Measurements from ENCODE around the gene ISCU. TPM values are rescaled to one million over a fixed set of nuclear protein-coding genes. Genes with fewer than 3 reads are reported as not detected.

The ISCU gene
- total and polyA plus RNA-seq, 2 of the 8 experiments (the other 6 are each of a cell fraction or from before 2014, with no cell fraction given): 72.1 to 78.1 TPM

- H3K9me3 ChIP-seq (ENCODE audit: insufficient read depth in 2 of 2, low read depth in 1 of 2, low read length in 1 of 2): no peaks in the 10 kb centered on the region
- 0 out of 2 replicates have a peak overlapping the region, but pooled peaks have one; percentile 28 for H2AK5ac ChIP-seq (ENCODE audit: low read depth, low read length)
- CTCF ChIA-PET (ENCODE audit: partially characterized antibody): interaction anchor here (0.6 to 22.5 kb wide), 9 partner anchors 11 to 305 kb away, joined by 3 to 523 read pairs (median 4); partner anchors contain the start of genes ISCU and SART3
- H2BK12ac ChIP-seq (ENCODE audit: low read depth, low read length): no peak overlapping the region
- no peaks in the 10 kb centered on the region for H3K27me3 ChIP-seq (replicated peaks in 1 of 4; ENCODE audit: control insufficient read depth in 3 of 4, extremely low read depth in 1 of 4, insufficient read depth in 3 of 4, low read length in 3 of 4)
- no peak overlapping the region for H3K18ac ChIP-seq (ENCODE audit: extremely low read depth, low read length)
- H2BK20ac ChIP-seq (ENCODE audit: low read length): no peak overlapping the region
- 65% methylated on average over 14 of the region's 14 CpGs; no CpG with 5 or more reads in 1 of the 2 experiments for WGBS, 2 experiments (ENCODE audit: extremely low coverage in 1 of 2, insufficient coverage in 1 of 2, insufficient read length in 1 of 2, insufficient replicate concordance in 2 of 2, low coverage in 1 of 2, low lambda C conversion rate in 2 of 2, missing lambda C conversion rate in 1 of 2)
- H3K79me2 ChIP-seq (ENCODE audit: control insufficient read depth in 1 of 2, insufficient read depth in 2 of 2, low read length in 2 of 2): no peaks in the 10 kb centered on the region
- no peak overlapping the region for H4K91ac ChIP-seq (replicated peaks; ENCODE audit: insufficient read length, low read length)
- H4K20me1 ChIP-seq (replicated peaks in 1 of 2; ENCODE audit: control insufficient read depth in 1 of 2, insufficient read depth in 2 of 2, low read length in 2 of 2): no peaks in the 10 kb centered on the region
- peaks cover 0 to 3% (median 0%) of the 10 kb centered on the region in 4 experiments; a peak in 2 of 7 replicates for H3K4me1 ChIP-seq (replicated peaks in 1 of 4; ENCODE audit: control insufficient read depth in 3 of 4, insufficient read depth in 4 of 4, low read length in 3 of 4)
- peak overlapping the region; percentile 66; the same call in 1 of the 2 replicates for H2AFZ ChIP-seq (ENCODE audit: low read length)
- no peak overlapping the region for H3K14ac ChIP-seq (ENCODE audit: insufficient read length)
- H3K9ac ChIP-seq (replicated peaks in 1 of 4; ENCODE audit: extremely low read depth in 1 of 4, low read depth in 3 of 4, low read length in 3 of 4): no peak overlapping the region
- H2BK120ac ChIP-seq (replicated peaks; ENCODE audit: low read depth, low read length): no peak overlapping the region
- peaks cover 9% of the 10 kb centered on the region; the same call in 1 of the 2 replicates for H3K23me2 ChIP-seq (ENCODE audit: low read depth, low read length)
- H4K5ac ChIP-seq (ENCODE audit: insufficient read length, low read depth, low read length): no peak overlapping the region
- H4K8ac ChIP-seq (ENCODE audit: extremely low read depth, insufficient read depth, low read length): no peak overlapping the region
- no peak overlapping the region for H3K4ac ChIP-seq (replicated peaks; ENCODE audit: insufficient read length, low read depth, low read length)
- no peaks in the 10 kb centered on the region for H3K36me3 ChIP-seq (ENCODE audit: control insufficient read depth in 2 of 4, insufficient read depth in 4 of 4, low read length in 3 of 4)
- FAIRE-seq (no peak), DNase-seq (ENCODE audit: low read depth in 1 of 2, low spot score in 2 of 2) (no peak)
- H3K4me2 ChIP-seq (ENCODE audit: insufficient read depth in 1 of 2, low read depth in 2 of 2, low read length in 2 of 2): no peak overlapping the region; a peak in 1 of 4 replicates
- H3K27ac ChIP-seq (ENCODE audit: low read depth, low read length): no peak overlapping the region
- no peak overlapping the region for H2BK15ac ChIP-seq (ENCODE audit: low read length)
- H3K79me1 ChIP-seq (ENCODE audit: low read depth, low read length): no peaks in the 10 kb centered on the region
- H3K56ac ChIP-seq (replicated peaks; ENCODE audit: insufficient read length, low read depth, low read length): no peak overlapping the region
- POLR2A ChIA-PET (ENCODE audit: partially characterized antibody): interaction anchor here (0.6 to 1.6 kb wide), 5 partner anchors 9 to 38 kb away, joined by 3 to 8 read pairs (median 5); no protein-coding TSS in a partner anchor
- H3K23ac ChIP-seq (ENCODE audit: insufficient read length): no peak overlapping the region
- no peak overlapping the region for H2BK5ac ChIP-seq (ENCODE audit: low read depth, low read length)
- no peak overlapping the region for H3K4me3 ChIP-seq (ENCODE audit: extremely low read depth in 1 of 4, insufficient read depth in 2 of 4, low read depth in 3 of 4, low read length in 4 of 4)
- TF ChIP-seq KDM5A (IDR thresholded peaks at IDR 0.05; ENCODE audit: low read length) (no peak), TCF12 (IDR thresholded peaks at IDR 0.05; ENCODE audit: low read depth, low read length) (no peak), USF2 (IDR thresholded peaks at IDR 0.05; ENCODE audit: low read length) (no peak), MAX (IDR thresholded peaks at IDR 0.05) (no peak), BACH1 (IDR thresholded peaks at IDR 0.05; ENCODE audit: low read length) (no peak), RAD21 (IDR thresholded peaks at IDR 0.05 in 1 of 2, conservative IDR thresholded peaks at IDR 0.05 in 1 of 2; ENCODE audit: low read depth in 2 of 2, low read length in 2 of 2) (no peak), CHD1 (IDR thresholded peaks at IDR 0.05; ENCODE audit: low read depth, low read length) (no peak), POLR2A (IDR thresholded peaks at IDR 0.05; ENCODE audit: control extremely low read depth in 1 of 2, low read depth in 2 of 2, low read length in 2 of 2) (no peak), TAF1 (IDR thresholded peaks at IDR 0.05; ENCODE audit: low read depth, low read length) (no peak)
Observed at GRCh38 chr12:108604208-108604941, 42.0 kb downstream of the ISCU start.

Data from H1 (cell line).